ENCODE measurements around the gene GRM7.

The GRM7 gene

GRCh38 chr3:7367968-7368367 is 507.1 kb downstream of the GRM7 start:
- no peak overlapping the region for H3K4me3 ChIP-seq (ENCODE audit: low read length)
- DNase-seq (ENCODE audit: low read depth, low spot score): no peak

DNA sequence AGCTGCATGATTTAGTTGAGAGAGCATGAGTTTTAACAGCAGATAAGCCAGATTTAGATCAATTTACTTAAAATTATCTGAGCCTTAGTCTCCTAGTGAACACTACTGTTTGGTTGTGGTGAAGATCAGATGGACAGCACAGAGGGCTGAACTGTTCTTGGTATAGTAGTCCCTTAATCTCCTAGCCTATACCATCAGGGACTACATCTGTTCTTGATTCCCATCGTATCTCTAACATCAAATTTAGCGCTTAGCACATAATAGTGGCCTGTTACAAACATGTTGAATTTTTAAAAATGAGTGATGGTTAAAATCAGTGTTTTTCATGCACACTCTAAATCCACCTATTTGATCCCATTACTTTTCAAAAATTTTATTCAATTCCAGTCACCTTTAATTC is 507.7 kb downstream of the GRM7 start:
- no peak for DNase-seq (ENCODE audit: low read depth, low spot score)
- H3K4me3 ChIP-seq (ENCODE audit: low read length): no peak overlapping the region

- DNase-seq (ENCODE audit: low read depth, low spot score): no peak
- no peak overlapping the region for H3K4me3 ChIP-seq (ENCODE audit: low read length)
These were observed 511.0 kb downstream of the GRM7 start for GRCh38 chr3:7371693-7372572.

GRCh38 chr3:7377103-7377502 is 516.2 kb downstream of the GRM7 start:
- no peak overlapping the region for H3K4me3 ChIP-seq (ENCODE audit: low read length)
- DNase-seq (ENCODE audit: low read depth, low spot score): no peak

DNA sequence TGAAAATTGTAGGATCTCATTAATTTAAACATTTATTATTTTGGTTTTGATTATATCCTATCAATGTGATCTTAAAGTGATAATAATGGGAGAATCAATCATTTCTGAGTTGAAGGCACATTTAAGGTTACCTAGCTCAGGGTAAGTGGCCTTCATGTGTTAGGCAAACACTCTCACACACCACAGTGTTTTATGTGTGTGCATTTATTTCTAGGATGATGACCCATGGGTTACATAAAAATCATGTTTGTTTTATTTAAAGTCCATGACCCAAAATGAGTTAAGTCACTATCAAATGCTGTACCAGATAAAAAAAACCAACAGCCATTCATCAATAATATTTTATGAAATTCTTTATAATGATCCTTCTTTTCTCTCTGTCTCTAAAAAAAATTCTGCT is 520.8 kb downstream of the GRM7 start:
- no peak overlapping the region for H3K4me3 ChIP-seq (ENCODE audit: low read length)
- DNase-seq (ENCODE audit: low read depth, low spot score): no peak

GRCh38 chr3:7382293-7383010 is 521.5 kb downstream of the GRM7 start:
- no peak overlapping the region for H3K4me3 ChIP-seq (ENCODE audit: low read length)
- DNase-seq (ENCODE audit: low read depth, low spot score): no peak

DNA sequence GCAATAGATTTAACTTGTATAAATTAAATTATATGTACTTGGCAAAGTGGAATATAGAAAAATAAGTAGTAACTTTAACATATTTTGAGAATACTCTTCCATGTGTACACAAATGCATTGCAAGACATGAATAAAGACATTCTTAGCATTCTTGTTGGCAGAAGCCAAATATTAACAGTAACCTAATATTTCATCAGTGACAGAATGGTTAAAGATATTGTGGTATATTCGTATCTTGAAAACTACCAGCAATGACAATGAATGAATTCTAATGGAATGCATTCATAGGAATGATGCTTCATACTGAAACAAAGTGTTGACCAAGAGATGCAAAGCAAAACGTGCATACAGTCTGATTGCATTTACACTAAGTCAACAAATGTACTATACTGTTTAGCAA is 524.7 kb downstream of the GRM7 start:
- H3K4me3 ChIP-seq (ENCODE audit: low read length): no peak overlapping the region
- DNase-seq (ENCODE audit: low read depth, low spot score): no peak

GRCh38 chr3:7388026-7388425 is 527.1 kb downstream of the GRM7 start:
- DNase-seq (ENCODE audit: low read depth, low spot score): no peak
- H3K4me3 ChIP-seq (ENCODE audit: low read length): no peak overlapping the region

- no peak overlapping the region for H3K4me3 ChIP-seq (ENCODE audit: low read length)
- no peak for DNase-seq (ENCODE audit: low read depth, low spot score)
These were observed 531.3 kb downstream of the GRM7 start for GRCh38 chr3:7392206-7392605.

GRCh38 chr3:7393944-7394605 is 533.2 kb downstream of the GRM7 start:
- no peak overlapping the region for H3K4me3 ChIP-seq (ENCODE audit: low read length)
- DNase-seq (ENCODE audit: low read depth, low spot score): no peak

DNA sequence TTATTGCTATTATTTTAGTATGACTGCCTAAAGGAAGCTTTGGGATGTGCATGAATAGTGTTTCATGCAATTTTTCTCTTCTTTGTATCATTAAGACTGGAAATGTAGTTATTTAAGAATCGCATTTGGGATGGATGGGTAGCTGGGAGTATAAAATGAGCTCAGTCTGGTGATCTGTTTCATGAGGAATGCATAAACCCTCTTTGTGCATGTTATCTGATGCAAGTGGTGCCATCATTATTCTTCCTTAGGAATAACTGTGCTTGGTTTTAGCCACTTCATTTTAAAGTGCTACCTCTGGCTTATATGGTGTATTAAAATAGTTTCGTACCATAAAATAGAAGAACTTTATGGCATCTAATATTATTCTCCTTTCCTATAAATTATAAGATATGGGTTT is 535.6 kb downstream of the GRM7 start:
- H3K4me3 ChIP-seq (ENCODE audit: low read length): no peak overlapping the region
- DNase-seq (ENCODE audit: low read depth, low spot score): no peak

DNA sequence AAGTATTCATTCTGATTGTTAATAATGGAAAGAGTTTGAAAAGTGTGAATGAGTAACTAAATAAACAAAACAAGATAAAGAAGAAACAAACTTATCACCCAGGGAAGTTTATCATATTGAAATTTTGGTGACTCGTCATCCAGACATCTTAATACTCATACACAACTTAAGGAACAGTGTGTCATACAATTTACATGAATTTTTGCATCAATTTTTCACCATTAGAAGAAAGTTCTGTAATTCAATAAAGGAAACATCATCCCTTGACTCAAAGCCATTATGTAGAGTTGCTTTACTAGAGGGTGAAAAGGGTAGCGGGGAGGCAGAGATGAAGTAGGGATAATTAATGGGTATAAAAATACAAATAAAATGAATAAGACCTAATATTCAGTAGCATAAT is 536.2 kb downstream of the GRM7 start:
- no peak for DNase-seq (ENCODE audit: low read depth, low spot score)
- no peak overlapping the region for H3K4me3 ChIP-seq (ENCODE audit: low read length)

GRCh38 chr3:7400360-7400759 is 539.4 kb downstream of the GRM7 start:
- no peak for DNase-seq (ENCODE audit: low read depth, low spot score)
- no peak overlapping the region for H3K4me3 ChIP-seq (ENCODE audit: low read length)

- DNase-seq (ENCODE audit: low read depth, low spot score): no peak
- H3K4me3 ChIP-seq (ENCODE audit: low read length): no peak overlapping the region
These were observed 540.5 kb downstream of the GRM7 start for GRCh38 chr3:7401418-7401817.

DNA sequence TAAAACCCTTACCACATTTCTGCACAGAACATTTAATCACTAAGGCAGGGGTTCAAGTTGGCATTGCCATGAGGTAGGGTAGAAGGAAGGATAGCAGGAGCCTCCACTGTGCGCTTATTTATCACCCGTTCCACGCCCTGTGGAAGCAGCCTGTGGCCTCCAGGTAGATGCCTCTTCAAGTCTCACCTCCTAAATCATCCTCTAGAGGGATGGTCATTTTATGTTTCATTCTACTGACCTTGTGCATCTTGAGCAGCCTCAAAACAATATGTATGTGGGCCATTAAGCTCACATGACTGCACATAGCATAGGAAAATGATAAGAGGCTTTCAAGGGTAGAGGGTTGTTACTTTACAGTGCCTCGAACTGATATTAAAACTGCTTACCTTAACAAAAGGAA is 546.2 kb downstream of the GRM7 start:
- no peak for DNase-seq (ENCODE audit: low read depth, low spot score)
- H3K4me3 ChIP-seq (ENCODE audit: low read length): no peak overlapping the region

GRCh38 chr3:7410782-7411181 is 549.9 kb downstream of the GRM7 start:
- no peak overlapping the region for H3K4me3 ChIP-seq (ENCODE audit: low read length)
- no peak for DNase-seq (ENCODE audit: low read depth, low spot score)

DNA sequence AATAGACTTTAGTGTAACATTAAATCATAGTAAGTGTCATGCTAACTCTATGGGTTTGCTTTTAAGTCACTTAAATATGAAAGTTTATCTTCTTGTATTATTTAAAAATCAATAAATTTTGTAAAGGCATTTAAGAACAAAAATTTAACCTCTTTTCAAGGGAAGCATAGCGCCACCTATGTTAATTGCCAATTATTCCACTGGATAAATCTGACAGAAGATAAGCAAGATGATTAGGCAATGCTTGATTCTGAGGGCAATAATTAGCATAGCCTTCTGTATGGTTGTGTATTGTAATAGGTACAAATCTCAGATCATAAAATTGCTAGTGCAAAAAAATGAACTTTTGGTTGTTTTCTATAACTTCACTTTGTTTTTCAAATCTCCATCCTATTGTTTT is 560.1 kb downstream of the GRM7 start:
- no peak overlapping the region for H3K4me3 ChIP-seq (ENCODE audit: low read length)
- no peak for DNase-seq (ENCODE audit: low read depth, low spot score)

GRCh38 chr3:7423036-7423435 is 562.1 kb downstream of the GRM7 start:
- DNase-seq (ENCODE audit: low read depth, low spot score): no peak
- H3K4me3 ChIP-seq (ENCODE audit: low read length): no peak overlapping the region

DNA sequence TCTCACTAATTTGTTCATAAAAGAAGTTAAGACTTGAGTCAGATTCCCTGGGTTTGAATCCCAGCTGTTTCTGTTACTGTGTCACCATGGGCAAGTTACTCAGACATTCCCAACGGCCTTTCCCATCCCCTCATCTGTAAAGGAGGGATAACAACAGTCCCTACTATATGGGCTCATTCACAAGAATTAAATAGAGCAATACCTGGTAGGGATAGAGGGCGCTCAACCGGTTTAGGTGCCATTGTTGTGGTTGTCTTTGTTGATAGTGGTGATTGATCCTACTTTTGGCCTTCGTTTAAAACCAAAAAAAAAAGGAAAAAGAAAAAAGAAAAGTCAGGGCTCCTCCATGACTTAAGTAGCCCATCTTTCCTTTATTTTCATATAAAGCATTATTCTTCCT is 563.1 kb downstream of the GRM7 start:
- DNase-seq (ENCODE audit: low read depth, low spot score): no peak
- H3K4me3 ChIP-seq (ENCODE audit: low read length): no peak overlapping the region

- no peak overlapping the region for H3K4me3 ChIP-seq (ENCODE audit: low read length)
- no peak for DNase-seq (ENCODE audit: low read depth, low spot score)
These were observed 567.3 kb downstream of the GRM7 start for GRCh38 chr3:7428206-7428718.
